Measurements from ENCODE around the gene HELB. TPM values are rescaled to one million over a fixed set of nuclear protein-coding genes. Genes with fewer than 3 reads are reported as not detected.

Gene HELB
- total RNA-seq, 1 experiment from 2014 or later = 9.3 TPM

DNA sequence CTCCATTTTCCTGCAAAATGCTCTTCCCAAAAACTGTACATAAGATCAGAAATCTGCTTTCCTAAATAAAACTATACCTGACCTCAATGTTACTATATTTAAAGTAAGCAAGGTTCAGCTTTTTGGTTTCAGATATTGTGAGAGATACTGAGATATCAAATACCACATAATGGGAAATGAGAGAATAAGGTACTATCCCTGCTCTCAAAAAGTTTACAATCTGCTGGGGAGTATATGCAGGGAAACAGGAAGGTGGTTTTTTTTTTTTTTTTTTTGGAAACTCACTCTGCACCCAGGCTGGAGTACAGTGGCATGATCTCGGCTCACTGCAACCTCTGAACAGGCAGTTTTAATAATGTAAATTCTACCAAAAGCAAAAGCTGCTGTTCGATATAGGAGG lies 49.0 kb downstream of the HELB start (continued):
- TF ChIP-seq TCF7L2 (IDR thresholded peaks at IDR 0.05; ENCODE audit: borderline replicate concordance, extremely low read depth, insufficient read depth, insufficient read length) (no peak), ELF1 (IDR thresholded peaks at IDR 0.05; ENCODE audit: borderline replicate concordance, low read depth) (no peak), JUND (IDR thresholded peaks at IDR 0.05) (no peak), EZH2phosphoT487 (IDR thresholded peaks at IDR 0.05; ENCODE audit: borderline replicate concordance) (no peak), CTCF (IDR thresholded peaks at IDR 0.05 in 2 of 3, conservative IDR thresholded peaks at IDR 0.05 in 1 of 3; ENCODE audit: borderline replicate concordance in 1 of 3, insufficient read depth in 1 of 3, low read depth in 2 of 3, low read length in 2 of 3) (no peak)

GRCh38 chr12:66352197-66352596 lies 49.9 kb downstream of the HELB start:
- RAD21 ChIA-PET (ENCODE audit: low non-redundant PET in 1 of 2, low total read pairs in 2 of 2, uncharacterized antibody in 2 of 2, unreplicated experiment in 2 of 2) = no interaction called here
- Histone ChIP-seq H3K4me3 (replicated peaks in 1 of 2; ENCODE audit: low read depth in 1 of 2, low read length in 2 of 2) (no peak overlapping the region), H3K4me1 (ENCODE audit: control insufficient read depth in 1 of 2, insufficient read depth in 2 of 2, low read length in 2 of 2) (no peaks in the 10 kb centered on the region), H2AFZ (ENCODE audit: low read depth, low read length, poor library complexity, severe bottlenecking) (no peak overlapping the region), H3K9ac (ENCODE audit: low read length) (no peak overlapping the region), H3K79me2 (ENCODE audit: insufficient read depth, low read length) (no peaks in the 10 kb centered on the region), H3K9me2 (ENCODE audit: insufficient read depth) (no peaks in the 10 kb centered on the region), H3K4me2 (ENCODE audit: low read length) (no peak overlapping the region), H4K20me1 (ENCODE audit: insufficient read depth) (no peaks in the 10 kb centered on the region), H3K36me3 (ENCODE audit: control insufficient read depth in 1 of 2, insufficient read depth in 2 of 2, low read length in 2 of 2) (no peaks in the 10 kb centered on the region), H3K27me3 (ENCODE audit: insufficient read depth, low read length) (no peaks in the 10 kb centered on the region), H3K9me3 (ENCODE audit: control insufficient read depth in 1 of 2, insufficient read depth in 1 of 2, low read depth in 1 of 2, low read length in 2 of 2) (no peaks in the 10 kb centered on the region), H3K27ac (ENCODE audit: low read depth, low read length) (no peak overlapping the region)
- intact Hi-C loops (cut with micrococcal nuclease) = loop anchor here (1.0 to 10.0 kb wide), 3 partner anchors 57 to 513 kb away; no protein-coding TSS in a partner anchor
- POLR2A ChIA-PET = no interaction called here
- CTCF ChIA-PET = interaction anchor here (0.6 to 1.8 kb wide), 10 partner anchors 9 to 357 kb away, joined by 3 to 8 read pairs (median 4); no protein-coding TSS in a partner anchor
- TF ChIP-seq RAD21 (IDR thresholded peaks at IDR 0.05; ENCODE audit: low read depth) (peak; percentile 60), POLR2A (IDR thresholded peaks at IDR 0.05; ENCODE audit: borderline replicate concordance, extremely low read depth, insufficient read depth, insufficient read length) (no peak), ZFX (IDR thresholded peaks at IDR 0.05) (no peak), CEBPB (IDR thresholded peaks at IDR 0.05; ENCODE audit: low read depth) (no peak), ZNF274 (IDR thresholded peaks at IDR 0.05; ENCODE audit: low read depth, low read length) (no peak), ATF3 (IDR thresholded peaks at IDR 0.05) (no peak), CTCF (IDR thresholded peaks at IDR 0.05 in 2 of 3, conservative IDR thresholded peaks at IDR 0.05 in 1 of 3; ENCODE audit: borderline replicate concordance in 1 of 3, insufficient read depth in 1 of 3, low read depth in 2 of 3, low read length in 2 of 3) (peak; percentile 52 to 66 (median 63); a peak in 5 of 6 replicates), JUND (IDR thresholded peaks at IDR 0.05) (no peak), POLR2AphosphoS5 (IDR thresholded peaks at IDR 0.05; ENCODE audit: low read depth, low read length) (no peak), SRF (IDR thresholded peaks at IDR 0.05; ENCODE audit: low read depth) (no peak), FOSL1 (IDR thresholded peaks at IDR 0.05; ENCODE audit: low read depth) (no peak), SP1 (IDR thresholded peaks at IDR 0.05; ENCODE audit: low read depth) (no peak)
- ATAC-seq (peak; percentile 93), DNase-seq (ENCODE audit: low read depth, low spot score) (peak; percentile 19)
- no TSS peak for BruUV-seq (replicated peaks)

Measured in HCT116 (cell line).